NK-92 treated with Interleukin-12 subunit alpha and Interleukin-12 subunit beta, amount 100 ng/mL, for 24 hours (cell line): ENCODE results near the gene KRTAP19-4.
"Not testable (repeated sequence)": the region's sequence is repeated elsewhere in the genome, so short reads cannot be mapped to it uniquely, and the experiment has no call there.

Experiments
- DNase-seq: peaks from one replicate; lab custom pipeline; 2025; lab: John Stamatoyannopoulos, UW

The KRTAP19-4 gene

GRCh38 chr21:30497065-30497464 is at the start of gene KRTAP19-4:
TSS of gene KRTAP19-4 (minus strand) at chr21:30497165. CDS start at chr21:30497110, 55 bp downstream.
- no peak for DNase-seq

GRCh38 chr21:30541764-30542163 is 44.8 kb upstream of the KRTAP19-4 start, which contains the start of gene KRTAP19-6:
TSS of gene KRTAP19-6 (minus strand) at chr21:30541864. CDS start at chr21:30541833, 31 bp downstream.
- DNase-seq: no peak

- no peak for DNase-seq
Measured at GRCh38 chr21:30518876-30519275, 21.9 kb upstream of the KRTAP19-4 start.

GRCh38 chr21:30515681-30516080 is 18.7 kb upstream of the KRTAP19-4 start:
- no peak for DNase-seq

- DNase-seq: not testable (repeated sequence)
Measured at GRCh38 chr21:30505621-30506205, 8.7 kb upstream of the KRTAP19-4 start.

GRCh38 chr21:30502041-30502440 is 5.1 kb upstream of the KRTAP19-4 start, which contains the start of gene KRTAP19-5:
TSS of gene KRTAP19-5 (minus strand) at chr21:30502141. CDS start at chr21:30502090, 51 bp downstream.
- no peak for DNase-seq

- DNase-seq: no peak
Measured at GRCh38 chr21:30491963-30492428, 5.0 kb downstream of the KRTAP19-4 start, which contains the start of gene KRTAP19-3. TSS of gene KRTAP19-3 (minus strand) at chr21:30492013. CDS start at chr21:30491957, 56 bp downstream.

- DNase-seq: no peak
Measured at GRCh38 chr21:30487336-30487735, 9.6 kb downstream of the KRTAP19-4 start, which contains the start of gene KRTAP19-2. TSS of gene KRTAP19-2 (minus strand) at chr21:30487436. CDS start at chr21:30487348, 88 bp downstream.

GRCh38 chr21:30486180-30486579 is 10.8 kb downstream of the KRTAP19-4 start:
- DNase-seq: no peak

- DNase-seq: no peak
Measured at GRCh38 chr21:30482130-30482529, 14.8 kb downstream of the KRTAP19-4 start.

GRCh38 chr21:30480145-30480544 is 16.8 kb downstream of the KRTAP19-4 start, which contains the start of gene KRTAP19-1:
TSS of gene KRTAP19-1 (minus strand) at chr21:30480367. CDS start at chr21:30480317, 50 bp downstream.
- no peak for DNase-seq

- no peak for DNase-seq
Measured at GRCh38 chr21:30479259-30479658, 17.7 kb downstream of the KRTAP19-4 start.

- DNase-seq: no peak
Measured at GRCh38 chr21:30478004-30478403, 19.0 kb downstream of the KRTAP19-4 start.

- DNase-seq: no peak
Measured at GRCh38 chr21:30468900-30469714, 27.9 kb downstream of the KRTAP19-4 start.

- no peak for DNase-seq
Measured at GRCh38 chr21:30463713-30464112, 33.3 kb downstream of the KRTAP19-4 start.

GRCh38 chr21:30448514-30448913 is 48.5 kb downstream of the KRTAP19-4 start:
- DNase-seq: no peak

GRCh38 chr21:30447056-30447455 is 49.9 kb downstream of the KRTAP19-4 start:
- DNase-seq: no peak
